AG10803 (cell line): Measurements from ENCODE around the gene FCRLA.

Experiments used
- DNase-seq: peaks from one replicate; pipeline ENCODE4 v3.0.0; 2010; ENCODE audit warnings: low read depth
- H3K4me3 ChIP-seq: 2 replicates; pipeline ENCODE4 v1.5.1; 2011; ENCODE audit warnings: mild to moderate bottlenecking, low read length, control low read depth
- TF ChIP-seq, protein P1 (sequence below): conservative IDR thresholded peaks from 2 replicates; pipeline ENCODE4 v1.5.1; 2011; ENCODE audit warnings: mild to moderate bottlenecking, low read length, control low read depth, inconsistent platforms

Gene FCRLA

DNA sequence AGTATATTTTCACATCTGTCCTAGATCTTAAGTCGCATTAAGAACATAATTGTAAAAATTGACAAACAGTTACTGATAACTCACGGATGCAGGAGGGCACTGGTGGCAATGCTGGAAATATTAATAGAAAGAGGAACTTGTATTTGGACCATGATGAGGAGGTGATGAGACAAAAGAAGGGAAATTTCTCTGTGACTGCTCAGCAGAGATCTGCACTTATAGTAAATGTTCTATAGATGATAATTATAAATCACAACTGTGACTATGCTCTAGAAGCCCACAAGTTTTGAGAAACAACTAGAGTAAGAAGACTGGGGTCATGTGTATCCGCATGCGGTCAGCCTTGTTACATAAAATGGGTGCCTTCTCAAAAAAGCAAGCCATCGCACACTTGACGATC lies 33.9 kb downstream of the FCRLA start:
- TF ChIP-seq, protein P1, sequence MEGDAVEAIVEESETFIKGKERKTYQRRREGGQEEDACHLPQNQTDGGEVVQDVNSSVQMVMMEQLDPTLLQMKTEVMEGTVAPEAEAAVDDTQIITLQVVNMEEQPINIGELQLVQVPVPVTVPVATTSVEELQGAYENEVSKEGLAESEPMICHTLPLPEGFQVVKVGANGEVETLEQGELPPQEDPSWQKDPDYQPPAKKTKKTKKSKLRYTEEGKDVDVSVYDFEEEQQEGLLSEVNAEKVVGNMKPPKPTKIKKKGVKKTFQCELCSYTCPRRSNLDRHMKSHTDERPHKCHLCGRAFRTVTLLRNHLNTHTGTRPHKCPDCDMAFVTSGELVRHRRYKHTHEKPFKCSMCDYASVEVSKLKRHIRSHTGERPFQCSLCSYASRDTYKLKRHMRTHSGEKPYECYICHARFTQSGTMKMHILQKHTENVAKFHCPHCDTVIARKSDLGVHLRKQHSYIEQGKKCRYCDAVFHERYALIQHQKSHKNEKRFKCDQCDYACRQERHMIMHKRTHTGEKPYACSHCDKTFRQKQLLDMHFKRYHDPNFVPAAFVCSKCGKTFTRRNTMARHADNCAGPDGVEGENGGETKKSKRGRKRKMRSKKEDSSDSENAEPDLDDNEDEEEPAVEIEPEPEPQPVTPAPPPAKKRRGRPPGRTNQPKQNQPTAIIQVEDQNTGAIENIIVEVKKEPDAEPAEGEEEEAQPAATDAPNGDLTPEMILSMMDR = no peak
- H3K4me3 ChIP-seq = no peak overlapping the region
- no peak for DNase-seq

DNA sequence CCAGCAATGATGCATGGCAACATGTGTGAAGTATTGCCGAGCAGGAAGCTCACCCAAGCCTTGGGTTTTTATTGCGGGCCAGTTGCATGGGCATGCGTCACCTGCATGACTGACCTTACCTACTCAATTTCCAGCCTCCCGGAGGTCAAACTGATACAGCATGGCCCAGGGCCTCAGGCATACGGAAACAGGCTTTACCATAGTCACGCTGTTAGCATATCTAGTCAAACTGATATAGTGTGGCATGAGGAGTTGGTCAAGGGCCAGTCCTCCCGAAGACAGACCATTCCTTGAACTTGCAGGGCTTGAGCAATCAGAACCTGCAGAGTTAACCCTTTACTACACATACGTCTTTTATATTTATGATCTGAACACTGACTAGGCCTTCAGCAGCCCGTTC lies 36.2 kb downstream of the FCRLA start:
- no peak for DNase-seq
- no peak overlapping the region for H3K4me3 ChIP-seq
- TF ChIP-seq, protein P1 = no peak

DNA sequence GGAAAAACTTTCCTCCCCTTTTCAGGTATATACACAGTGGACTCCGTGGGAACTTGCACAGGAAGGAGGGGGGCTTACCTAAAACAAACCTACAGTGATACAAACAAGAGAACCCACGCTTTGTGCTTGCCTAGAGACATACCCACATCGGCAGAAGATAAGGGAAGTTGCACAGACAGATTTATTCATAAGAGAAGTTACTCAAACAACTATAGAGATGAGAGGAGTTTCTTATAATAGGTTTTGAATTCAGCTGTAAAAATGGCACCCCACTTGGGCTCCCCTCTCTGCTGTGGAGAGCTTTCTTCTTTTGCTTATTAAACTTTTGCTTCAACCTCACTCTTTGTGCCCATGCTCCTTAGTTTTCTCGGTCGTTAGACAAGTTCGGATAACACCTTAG lies 40.8 kb downstream of the FCRLA start:
- DNase-seq = no peak
- no peak overlapping the region for H3K4me3 ChIP-seq
- TF ChIP-seq, protein P1 = no peak

DNA sequence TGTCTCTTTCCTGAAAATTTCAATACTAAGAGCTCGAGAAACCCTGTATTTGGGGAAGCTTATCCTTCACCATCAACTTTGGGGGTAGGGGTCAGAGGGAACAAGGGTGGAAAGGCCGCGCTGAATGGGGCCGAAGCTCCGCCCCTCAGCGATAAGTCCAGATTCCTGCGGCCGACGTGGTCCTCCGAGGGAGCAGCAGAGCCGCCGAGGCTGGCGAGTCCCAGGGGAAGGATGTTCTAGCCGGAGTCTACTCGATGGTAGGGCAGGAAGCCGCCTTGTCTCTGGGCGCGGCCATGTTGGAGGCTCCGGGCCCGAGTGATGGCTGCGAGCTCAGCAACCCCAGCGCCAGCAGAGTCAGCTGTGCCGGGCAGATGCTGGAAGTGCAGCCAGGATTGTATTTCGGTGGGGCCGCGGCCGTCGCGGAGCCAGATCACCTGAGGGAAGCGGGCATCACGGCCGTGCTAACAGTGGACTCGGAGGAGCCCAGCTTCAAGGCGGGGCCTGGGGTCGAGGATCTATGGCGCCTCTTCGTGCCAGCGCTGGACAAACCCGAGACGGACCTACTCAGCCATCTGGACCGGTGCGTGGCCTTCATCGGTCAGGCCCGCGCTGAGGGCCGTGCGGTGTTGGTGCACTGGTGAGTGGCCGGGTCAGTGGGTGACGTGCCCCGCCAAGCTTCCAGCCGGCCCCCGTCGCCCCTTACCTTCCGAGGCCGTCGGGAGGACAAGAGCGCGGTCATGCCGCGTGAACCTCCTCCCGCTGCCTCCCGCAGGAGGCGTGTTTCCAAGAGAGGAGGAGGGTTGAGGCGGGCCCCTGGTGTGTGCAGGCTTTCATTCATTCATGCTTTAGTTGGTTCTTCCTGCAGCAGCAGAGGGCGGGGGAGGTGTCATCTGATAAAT lies 42.7 kb downstream of the FCRLA start, which contains the start of gene DUSP12:
TSS of gene DUSP12 (plus strand) at position 278 of the 899 bp plus-strand sequence. CDS start at position 294, 16 bp downstream.
- H3K4me3 ChIP-seq = peak within 1 kb of the TSS; percentile 89
- DNase-seq = peak; percentile 96
- TF ChIP-seq, protein P1 = peak; percentile 43

DNA sequence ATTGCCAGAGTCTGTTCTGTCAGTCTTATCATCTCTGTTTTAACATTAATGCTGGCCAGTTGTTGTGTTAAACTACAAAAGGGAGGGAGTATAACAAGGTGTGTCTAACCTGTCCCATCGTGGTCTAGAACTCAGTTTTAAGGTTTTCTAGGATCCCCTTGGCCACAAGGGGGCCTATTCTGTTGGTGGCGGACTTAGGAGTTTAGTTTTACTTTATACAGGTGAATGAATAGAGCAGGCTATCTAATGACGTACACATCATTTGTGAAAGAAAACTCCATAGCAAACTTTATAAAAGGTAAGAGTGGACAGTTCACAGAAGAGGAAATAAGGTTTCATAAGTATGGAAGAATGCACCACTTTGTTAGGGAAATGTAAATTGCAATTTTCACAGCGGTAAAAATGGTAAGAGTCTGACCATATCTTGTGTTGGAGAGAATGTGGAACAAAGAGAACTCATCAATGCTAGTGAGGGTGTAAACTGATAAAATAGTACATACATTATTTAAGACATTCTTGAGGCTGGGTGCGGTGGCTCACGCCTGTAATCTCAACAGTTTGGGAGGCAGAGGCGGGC lies 56.6 kb downstream of the FCRLA start:
- no peak for DNase-seq
- H3K4me3 ChIP-seq = no peak overlapping the region
- TF ChIP-seq, protein P1 = peak; percentile 52
